GM12878 (cell line): ENCODE data around the gene DIAPH1. TPM values are rescaled to one million over a fixed set of nuclear protein-coding genes. Genes with fewer than 3 reads are reported as not detected.

Source experiments
- ATAC-seq: fragments of 200-7000 bp; cut with Tn5 transposase; 3 replicates; pipeline ENCODE4 v1.9.1; 2020; ENCODE audit warnings: mild to moderate bottlenecking, moderate library complexity
- BruUV-seq: library from RNA; stranded (reverse); fragments of 400-500 nt; replicated peaks from 2 replicates; lab custom pipeline; 2021; lab: Mats Ljungman, UMichigan
- CTCF ChIA-PET: fragments of 300-600 bp; sonication (Branson Sonifier 250); formaldehyde crosslinking; extraction: SDS; loops from one replicate; lab custom pipeline; 2021; ENCODE audit warnings: inconsistent platforms; lab: Yijun Ruan, JAX
- POLR2A ChIA-PET: fragments of 350-600 bp; formaldehyde crosslinking; extraction: SDS; loops from one replicate; lab custom pipeline; 2021; ENCODE audit warnings: inconsistent platforms; lab: Charles Lee
- RAD21 ChIA-PET: fragments of 300-600 bp; sonication (Branson Sonifier 250); formaldehyde crosslinking; loops from one replicate; lab custom pipeline; 2023; ENCODE audit warnings: antibody characterized with exemption; ENCODE audit not compliant: unreplicated experiment; lab: Charles Lee
- SMC1A ChIA-PET: fragments of 300-600 bp; sonication (Branson Sonifier 250); formaldehyde crosslinking; loops from one replicate; lab custom pipeline; 2023; ENCODE audit not compliant: unreplicated experiment, uncharacterized antibody; lab: Charles Lee
- DNase-seq: peaks from one replicate; pipeline ENCODE4 v3.0.0-alpha.2; 2011; ENCODE audit warnings: low read depth, low spot score
- FAIRE-seq: peaks from 3 replicates; lab custom pipeline; 2011; peaks lifted over from hg19 to GRCh38; lab: Jason Lieb, UNC
- H2AFZ ChIP-seq: 2 replicates; pipeline ENCODE4 v1.6.0; 2011; ENCODE audit warnings: low read depth, low read length, control low read depth; ENCODE audit not compliant: control insufficient read depth
- H3K27ac ChIP-seq: 2 replicates; pipeline ENCODE4 v1.5.1; 2011; ENCODE audit warnings: control low read depth; ENCODE audit not compliant: control insufficient read depth, insufficient read depth
- H3K27me3 ChIP-seq, 2 experiments: replicated peaks in 1 of 2; 2 replicates each; pipeline versions ENCODE4 v1.6.0 to v1.6.1; 2011; ENCODE audit warnings: low read length in 1 of 2; ENCODE audit not compliant: control insufficient read depth in 2 of 2, insufficient read depth in 2 of 2
- H3K36me3 ChIP-seq, 2 experiments: 2 replicates each; pipeline ENCODE4 v1.5.1; 2011; ENCODE audit warnings: low read length in 1 of 2; ENCODE audit not compliant: control insufficient read depth in 2 of 2, insufficient read depth in 2 of 2
- H3K4me1 ChIP-seq: 2 replicates; pipeline ENCODE4 v1.6.1; 2011; ENCODE audit warnings: mild to moderate bottlenecking, low read length, moderate library complexity, mixed read lengths; ENCODE audit not compliant: control insufficient read depth, insufficient read depth
- H3K4me2 ChIP-seq: 2 replicates; pipeline ENCODE4 v1.6.0; 2011; ENCODE audit warnings: control low read depth; ENCODE audit not compliant: control insufficient read depth, insufficient read depth
- H3K4me3 ChIP-seq: fragments of 200-600 bp; sonication (generic); 2 replicates; pipeline ENCODE4 v1.5.1; 2016
- H3K79me2 ChIP-seq: 2 replicates; pipeline ENCODE4 v1.6.0; 2011; ENCODE audit warnings: low read length; ENCODE audit not compliant: control insufficient read depth, insufficient read depth
- H3K9ac ChIP-seq: 2 replicates; pipeline ENCODE4 v1.8.0; 2011; ENCODE audit warnings: low read length, control low read depth, mixed read lengths; ENCODE audit not compliant: control insufficient read depth, insufficient read depth
- H3K9me3 ChIP-seq: replicated peaks from 3 replicates; pipeline ENCODE4 v1.5.1; 2011; ENCODE audit warnings: mild to moderate bottlenecking, low read length; ENCODE audit not compliant: control insufficient read depth, insufficient read depth
- H4K20me1 ChIP-seq: 2 replicates; pipeline ENCODE4 v1.6.0; 2011; ENCODE audit not compliant: control insufficient read depth, insufficient read depth
- BCLAF1 ChIP-seq: fragments of 450-650 bp; IDR thresholded peaks from 2 replicates; pipeline ENCODE4 v1.6.1; 2017; ENCODE audit warnings: antibody characterized with exemption, mild to moderate bottlenecking, moderate library complexity
- CREB1 ChIP-seq: IDR thresholded peaks from 2 replicates; pipeline ENCODE4 v1.6.1; 2012; ENCODE audit warnings: low read depth, mild to moderate bottlenecking, inconsistent platforms
- CREM ChIP-seq: IDR thresholded peaks from 2 replicates; pipeline ENCODE4 v1.6.1; 2014; ENCODE audit warnings: antibody characterized with exemption, low read depth
- E4F1 ChIP-seq: fragments of 450-650 bp; IDR thresholded peaks from 2 replicates; pipeline ENCODE4 v1.6.1; 2018; ENCODE audit warnings: borderline replicate concordance, mild to moderate bottlenecking; ENCODE audit not compliant: partially characterized antibody
- FOS ChIP-seq: IDR thresholded peaks from 3 replicates; pipeline ENCODE4 v1.6.1; 2011; ENCODE audit warnings: borderline replicate concordance; ENCODE audit not compliant: insufficient read length; ENCODE audit errors: extremely low read depth
- KAT2A ChIP-seq: conservative IDR thresholded peaks from 2 replicates; pipeline ENCODE4 v1.6.1; 2011; ENCODE audit warnings: low read depth, low read length; ENCODE audit not compliant: control insufficient read depth
- LARP7 ChIP-seq: fragments of 450-650 bp; IDR thresholded peaks from 2 replicates; pipeline ENCODE4 v1.6.1; 2017; ENCODE audit warnings: mild to moderate bottlenecking
- MEF2B ChIP-seq: fragments of 450-650 bp; IDR thresholded peaks from 2 replicates; pipeline ENCODE4 v1.6.1; 2018; ENCODE audit warnings: mild to moderate bottlenecking, moderate library complexity; ENCODE audit not compliant: partially characterized antibody, poor library complexity, severe bottlenecking
- MYC ChIP-seq: IDR thresholded peaks from 2 replicates; pipeline ENCODE4 v1.6.1; 2011; ENCODE audit warnings: mild to moderate bottlenecking, low read length, moderate library complexity, inconsistent platforms; ENCODE audit not compliant: insufficient read depth, insufficient replicate concordance, insufficient read length, severe bottlenecking
- RUNX3 ChIP-seq: IDR thresholded peaks from 2 replicates; pipeline ENCODE4 v1.6.1; 2012; ENCODE audit warnings: low read length, inconsistent platforms
- SKIL ChIP-seq: fragments of 450-650 bp; IDR thresholded peaks from 2 replicates; pipeline ENCODE4 v1.6.1; 2017; ENCODE audit warnings: mild to moderate bottlenecking, low read depth, inconsistent platforms; ENCODE audit not compliant: poor library complexity, severe bottlenecking
- SMAD1 ChIP-seq: fragments of 450-650 bp; IDR thresholded peaks from 2 replicates; pipeline ENCODE4 v1.6.1; 2018; ENCODE audit warnings: mild to moderate bottlenecking, low read depth; ENCODE audit not compliant: partially characterized antibody
- SMC3 ChIP-seq: IDR thresholded peaks from 2 replicates; pipeline ENCODE4 v1.6.1; 2011; ENCODE audit warnings: low read length, improper control_type of control experiment, borderline replicate concordance
- ZZZ3 ChIP-seq: IDR thresholded peaks from 2 replicates; pipeline ENCODE4 v1.6.1; 2011; ENCODE audit warnings: low read depth; ENCODE audit not compliant: control insufficient read depth, insufficient read length
- WGBS: methylation state at CpG from one replicate; pipeline ENCODE4 v1.1.6; 2016; ENCODE audit warnings: low lambda C conversion rate; ENCODE audit not compliant: insufficient replicate concordance, insufficient coverage; ENCODE audit errors: missing lambda C conversion rate; 5-methylcytosine and 5-hydroxymethylcytosine counted together
- in situ Hi-C: fragments of 300-500 bp; cut with MboI; formaldehyde crosslinking; loops from 9 replicates; pipeline ENCODE4 v1.14.3; 2018; ENCODE audit warnings: mixed read lengths
- intact Hi-C: fragments of 100-400 bp; cut with micrococcal nuclease; formaldehyde crosslinking; loops from one replicate; pipeline ENCODE4 v1.14.2; 2022; ENCODE audit not compliant: unreplicated experiment
- polyA plus RNA-seq, 11 experiments: library from polyadenylated mRNA; depleted of rRNA in 4 of 11; unstranded in 6 of 11; stranded (reverse) in 5 of 11; fragments of >200 nt; fragmentation: Nextera tagmentation in 4 of 11; fragmentation: Illumina TruSeq in 1 of 11; extraction: Ambion mirVana in 4 of 11; extraction: Trizol in 1 of 11; gene quantifications; 1 replicate in 1 of 11; 2 replicates in 10 of 11; pipeline versions ENCODE4 v1.2.1 to v1.2.3, GENCODE V29; 2011 to 2016; ENCODE audit warnings: inconsistent platforms in 2 of 11, missing spikeins in 2 of 11, low read depth in 1 of 11
- total RNA-seq, 4 experiments: library from RNA; depleted of rRNA in 3 of 4; stranded (reverse); fragments of >200 nt in 3 of 4; fragmentation: Illumina TruSeq in 1 of 4; extraction: Trizol in 1 of 4; gene quantifications; 2 replicates each; pipeline versions ENCODE4 v1.2.1 to v1.2.3, GENCODE V29; 2013 to 2021

The DIAPH1 gene
- total and polyA plus RNA-seq, 10 of the 15 experiments (the other 5 are each of a cell fraction or from before 2014, with no cell fraction given): 37.8 to 168 (median 59.0) TPM

- intact Hi-C loops (loop anchor here (10.0 kb wide), 1 partner anchor 902 kb away; no protein-coding TSS in a partner anchor), in situ Hi-C loops (loop anchor here (25.0 kb wide), 2 partner anchors 1205 to 1580 kb away; partner anchors contain the start of genes ANKHD1 and NRG2)
- Histone ChIP-seq H3K4me1 (peaks cover 3% of the 10 kb centered on the region; the same call in 1 of the 2 replicates), H3K4me2 (peak overlapping the region; percentile 91), H3K79me2 (peaks cover 60% of the 10 kb centered on the region), H3K27ac (peak overlapping the region; percentile 84; the same call in 1 of the 2 replicates), H3K27me3 (no peaks in the 10 kb centered on the region), H3K9ac (peak overlapping the region; percentile 87; the same call in 1 of the 2 replicates), H3K4me3 (peak overlapping the region; percentile 89), H4K20me1 (no peaks in the 10 kb centered on the region), H3K9me3 (no peaks in the 10 kb centered on the region), H2AFZ (no peak overlapping the region), H3K36me3 (peaks cover 5 to 14% of the 10 kb centered on the region in 2 experiments)
- BruUV-seq: no TSS peak
- 16% methylated on average over 2 of the region's 2 CpGs for WGBS
- DNase-seq (no peak), FAIRE-seq (no peak), ATAC-seq (no peak)
- ChIA-PET RAD21 (interaction anchor here (0.6 to 9.9 kb wide), 12 partner anchors 9 to 1122 kb away, joined by 3 to 299 read pairs (median 8); partner anchors contain the start of genes HDAC3, PCDHGA10 and RELL2), SMC1A (interaction anchor here (1.2 to 14.0 kb wide), 10 partner anchors 12 to 307 kb away, joined by 3 to 245 read pairs (median 6); partner anchors contain the start of genes DELE1, FCHSD1, HDAC3 and RELL2), CTCF (interaction anchor here (0.7 to 15.5 kb wide), 16 partner anchors 9 to 352 kb away, joined by 3 to 517 read pairs (median 5); partner anchors contain the start of genes FCHSD1, HDAC3, PCDHGA10 and RELL2), POLR2A (interaction anchor here (0.6 to 13.9 kb wide), 14 partner anchors 9 to 352 kb away, joined by 3 to 215 read pairs (median 6); partner anchors contain the start of genes FCHSD1, HDAC3, RELL2 and RNF14)
- TF ChIP-seq SMAD1 (no peak), ZZZ3 (no peak), E4F1 (no peak), RUNX3 (no peak), LARP7 (no peak), CREB1 (no peak), BCLAF1 (no peak), FOS (no peak), MEF2B (no peak), SMC3 (no peak), SKIL (no peak), MYC (no peak), KAT2A (no peak), CREM (no peak)
These were observed 1.7 kb downstream of the DIAPH1 start for GRCh38 chr5:141617128-141617527.
